Hypothalamus (tissue), 51 donors: ENCODE measurements around the gene S1PR3.

ENCODE experiments used
- DNase-seq, 51 donors: peaks; one replicate each; lab custom pipeline; 2025; lab: John Stamatoyannopoulos, UW

S1PR3 gene

GRCh38 chr9:88966894-88967676, 24.2 kb upstream of the S1PR3 start:
- no peak for DNase-seq

GRCh38 chr9:88968799-88969198, 22.5 kb upstream of the S1PR3 start:
- DNase-seq = no peak

- no peak for DNase-seq
These were observed 21.5 kb upstream of the S1PR3 start for GRCh38 chr9:88969646-88970373.

- DNase-seq = no peak
These were observed 19.9 kb upstream of the S1PR3 start for GRCh38 chr9:88971131-88971960.

- no peak for DNase-seq
These were observed 18.9 kb upstream of the S1PR3 start for GRCh38 chr9:88972401-88972800.

GRCh38 chr9:88973281-88974045, 17.8 kb upstream of the S1PR3 start:
- no peak for DNase-seq

GRCh38 chr9:88974641-88975040, 16.6 kb upstream of the S1PR3 start:
- no peak for DNase-seq

- DNase-seq = no peak
These were observed 15.0 kb upstream of the S1PR3 start for GRCh38 chr9:88975966-88976889.

- DNase-seq = no peak
These were observed 14.4 kb upstream of the S1PR3 start for GRCh38 chr9:88976890-88977257.

- no peak for DNase-seq
These were observed 13.2 kb upstream of the S1PR3 start for GRCh38 chr9:88978034-88978433.

- no peak for DNase-seq
These were observed 12.2 kb upstream of the S1PR3 start for GRCh38 chr9:88979021-88979420.

- DNase-seq = no peak
These were observed 11.5 kb upstream of the S1PR3 start for GRCh38 chr9:88979791-88980190.

GRCh38 chr9:88980740-88981203, 10.5 kb upstream of the S1PR3 start:
- DNase-seq = no peak

GRCh38 chr9:88983865-88984542, 7.3 kb upstream of the S1PR3 start:
- no peak for DNase-seq

GRCh38 chr9:88984543-88984883, 6.8 kb upstream of the S1PR3 start:
- DNase-seq = no peak

- no peak for DNase-seq
These were observed 5.7 kb upstream of the S1PR3 start for GRCh38 chr9:88985616-88986015.

- DNase-seq = no peak
These were observed 4.5 kb upstream of the S1PR3 start for GRCh38 chr9:88986776-88987175.

GRCh38 chr9:88987661-88988060, 3.6 kb upstream of the S1PR3 start:
- DNase-seq = no peak
